ENCODE results near the gene RAB27A.

The RAB27A gene

DNA sequence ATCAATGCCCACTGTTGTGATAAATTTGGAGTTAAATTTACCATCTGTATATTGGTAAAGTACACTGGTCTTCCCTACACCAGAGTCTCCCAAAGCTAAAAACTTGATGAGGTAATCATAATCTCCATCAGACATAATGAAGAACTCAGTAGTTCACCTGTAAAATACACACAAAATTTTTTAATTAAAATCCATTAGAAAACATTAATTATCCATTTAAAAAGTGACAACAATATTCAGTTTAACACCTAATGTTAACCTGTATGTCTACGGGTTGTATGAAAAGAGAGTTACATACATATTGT lies 54.9 kb downstream of the RAB27A start:
- TF ChIP-seq TAF1 (IDR thresholded peaks at IDR 0.05; ENCODE audit: borderline replicate concordance, insufficient read depth, low read length) (no peak), POLR2AphosphoS5 (IDR thresholded peaks at IDR 0.05; ENCODE audit: low read depth, low read length) (no peak), SIN3A (IDR thresholded peaks at IDR 0.05; ENCODE audit: borderline replicate concordance, insufficient read depth, low read length) (no peak), FOXP2 (optimal IDR thresholded peaks at IDR 0.05; ENCODE audit: borderline replicate concordance, extremely low read depth, extremely low read length, insufficient read depth) (no peak)
- TF ChIP-seq, protein P1, sequence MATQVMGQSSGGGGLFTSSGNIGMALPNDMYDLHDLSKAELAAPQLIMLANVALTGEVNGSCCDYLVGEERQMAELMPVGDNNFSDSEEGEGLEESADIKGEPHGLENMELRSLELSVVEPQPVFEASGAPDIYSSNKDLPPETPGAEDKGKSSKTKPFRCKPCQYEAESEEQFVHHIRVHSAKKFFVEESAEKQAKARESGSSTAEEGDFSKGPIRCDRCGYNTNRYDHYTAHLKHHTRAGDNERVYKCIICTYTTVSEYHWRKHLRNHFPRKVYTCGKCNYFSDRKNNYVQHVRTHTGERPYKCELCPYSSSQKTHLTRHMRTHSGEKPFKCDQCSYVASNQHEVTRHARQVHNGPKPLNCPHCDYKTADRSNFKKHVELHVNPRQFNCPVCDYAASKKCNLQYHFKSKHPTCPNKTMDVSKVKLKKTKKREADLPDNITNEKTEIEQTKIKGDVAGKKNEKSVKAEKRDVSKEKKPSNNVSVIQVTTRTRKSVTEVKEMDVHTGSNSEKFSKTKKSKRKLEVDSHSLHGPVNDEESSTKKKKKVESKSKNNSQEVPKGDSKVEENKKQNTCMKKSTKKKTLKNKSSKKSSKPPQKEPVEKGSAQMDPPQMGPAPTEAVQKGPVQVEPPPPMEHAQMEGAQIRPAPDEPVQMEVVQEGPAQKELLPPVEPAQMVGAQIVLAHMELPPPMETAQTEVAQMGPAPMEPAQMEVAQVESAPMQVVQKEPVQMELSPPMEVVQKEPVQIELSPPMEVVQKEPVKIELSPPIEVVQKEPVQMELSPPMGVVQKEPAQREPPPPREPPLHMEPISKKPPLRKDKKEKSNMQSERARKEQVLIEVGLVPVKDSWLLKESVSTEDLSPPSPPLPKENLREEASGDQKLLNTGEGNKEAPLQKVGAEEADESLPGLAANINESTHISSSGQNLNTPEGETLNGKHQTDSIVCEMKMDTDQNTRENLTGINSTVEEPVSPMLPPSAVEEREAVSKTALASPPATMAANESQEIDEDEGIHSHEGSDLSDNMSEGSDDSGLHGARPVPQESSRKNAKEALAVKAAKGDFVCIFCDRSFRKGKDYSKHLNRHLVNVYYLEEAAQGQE (IDR thresholded peaks at IDR 0.05; ENCODE audit: insufficient read depth in 1 of 2, low read depth in 2 of 2, low read length in 2 of 2), result no peak

GRCh38 chr15:55234104-55234799 lies 55.4 kb downstream of the RAB27A start:
- TF ChIP-seq FOXP2 (optimal IDR thresholded peaks at IDR 0.05; ENCODE audit: borderline replicate concordance, extremely low read depth, extremely low read length, insufficient read depth) (no peak), TAF1 (IDR thresholded peaks at IDR 0.05; ENCODE audit: borderline replicate concordance, insufficient read depth, low read length) (no peak), SIN3A (IDR thresholded peaks at IDR 0.05; ENCODE audit: borderline replicate concordance, insufficient read depth, low read length) (no peak), POLR2AphosphoS5 (IDR thresholded peaks at IDR 0.05; ENCODE audit: low read depth, low read length) (no peak)

GRCh38 chr15:55231455-55231854 lies 58.2 kb downstream of the RAB27A start:
- TF ChIP-seq TAF1 (IDR thresholded peaks at IDR 0.05; ENCODE audit: borderline replicate concordance, insufficient read depth, low read length) (no peak), POLR2AphosphoS5 (IDR thresholded peaks at IDR 0.05; ENCODE audit: low read depth, low read length) (no peak), SIN3A (IDR thresholded peaks at IDR 0.05; ENCODE audit: borderline replicate concordance, insufficient read depth, low read length) (no peak), FOXP2 (optimal IDR thresholded peaks at IDR 0.05; ENCODE audit: borderline replicate concordance, extremely low read depth, extremely low read length, insufficient read depth) (no peak)
- TF ChIP-seq, protein P1 (IDR thresholded peaks at IDR 0.05; ENCODE audit: insufficient read depth in 1 of 2, low read depth in 2 of 2, low read length in 2 of 2), result no peak

DNA sequence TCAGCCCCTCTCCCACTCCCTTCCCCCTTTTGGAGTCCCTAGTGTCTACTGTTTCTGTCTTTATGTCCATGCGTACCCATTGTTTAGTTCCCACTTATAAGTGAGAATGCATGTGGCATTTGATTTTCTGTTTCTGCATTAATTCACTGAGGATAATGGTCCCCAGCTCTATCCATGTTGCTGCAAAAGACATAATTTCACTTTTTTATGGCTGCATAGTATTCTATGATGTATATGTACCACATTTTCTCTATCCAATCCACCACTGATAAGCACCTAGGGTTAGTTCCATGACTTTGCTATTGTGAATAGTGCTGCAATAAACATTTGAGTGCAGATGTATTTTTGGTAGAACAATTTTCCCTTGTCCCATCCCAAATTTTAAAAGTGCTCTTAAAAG lies 58.7 kb downstream of the RAB27A start:
- no peak for TF ChIP-seq FOXP2 (optimal IDR thresholded peaks at IDR 0.05; ENCODE audit: borderline replicate concordance, extremely low read depth, extremely low read length, insufficient read depth)
- TF ChIP-seq SIN3A (IDR thresholded peaks at IDR 0.05; ENCODE audit: borderline replicate concordance, insufficient read depth, low read length), result no peak
- no peak for TF ChIP-seq POLR2AphosphoS5 (IDR thresholded peaks at IDR 0.05; ENCODE audit: low read depth, low read length)
- no peak for TF ChIP-seq TAF1 (IDR thresholded peaks at IDR 0.05; ENCODE audit: borderline replicate concordance, insufficient read depth, low read length)
- TF ChIP-seq, protein P1 (IDR thresholded peaks at IDR 0.05; ENCODE audit: insufficient read depth in 1 of 2, low read depth in 2 of 2, low read length in 2 of 2), result no peak

GRCh38 chr15:55230051-55230670 lies 59.5 kb downstream of the RAB27A start:
- TF ChIP-seq FOXP2 (optimal IDR thresholded peaks at IDR 0.05; ENCODE audit: borderline replicate concordance, extremely low read depth, extremely low read length, insufficient read depth) (no peak), SIN3A (IDR thresholded peaks at IDR 0.05; ENCODE audit: borderline replicate concordance, insufficient read depth, low read length) (no peak), POLR2AphosphoS5 (IDR thresholded peaks at IDR 0.05; ENCODE audit: low read depth, low read length) (no peak), TAF1 (IDR thresholded peaks at IDR 0.05; ENCODE audit: borderline replicate concordance, insufficient read depth, low read length) (no peak)
- TF ChIP-seq, protein P1 (IDR thresholded peaks at IDR 0.05; ENCODE audit: insufficient read depth in 1 of 2, low read depth in 2 of 2, low read length in 2 of 2), result no peak

Measured in PFSK-1 (cell line).